GM12878 (cell line): ENCODE measurements around the gene KBTBD7. TPM values are rescaled to one million over a fixed set of nuclear protein-coding genes. Genes with fewer than 3 reads are reported as not detected.

ENCODE experiments used
- ATAC-seq: fragments of 200-7000 bp; cut with Tn5 transposase; 3 replicates; pipeline ENCODE4 v1.9.1; 2020; ENCODE audit warnings: mild to moderate bottlenecking, moderate library complexity
- BruUV-seq: library from RNA; stranded (reverse); fragments of 400-500 nt; replicated peaks from 2 replicates; lab custom pipeline; 2021; lab: Mats Ljungman, UMichigan
- CTCF ChIA-PET: fragments of 300-600 bp; sonication (Branson Sonifier 250); formaldehyde crosslinking; extraction: SDS; loops from one replicate; lab custom pipeline; 2021; ENCODE audit warnings: inconsistent platforms; lab: Yijun Ruan, JAX
- POLR2A ChIA-PET: fragments of 350-600 bp; formaldehyde crosslinking; extraction: SDS; loops from one replicate; lab custom pipeline; 2021; ENCODE audit warnings: inconsistent platforms; lab: Charles Lee
- RAD21 ChIA-PET: fragments of 300-600 bp; sonication (Branson Sonifier 250); formaldehyde crosslinking; loops from one replicate; lab custom pipeline; 2023; ENCODE audit warnings: antibody characterized with exemption; ENCODE audit not compliant: unreplicated experiment; lab: Charles Lee
- SMC1A ChIA-PET: fragments of 300-600 bp; sonication (Branson Sonifier 250); formaldehyde crosslinking; loops from one replicate; lab custom pipeline; 2023; ENCODE audit not compliant: unreplicated experiment, uncharacterized antibody; lab: Charles Lee
- DNase-seq: peaks from one replicate; pipeline ENCODE4 v3.0.0-alpha.2; 2011; ENCODE audit warnings: low read depth, low spot score
- FAIRE-seq: peaks from 3 replicates; lab custom pipeline; 2011; peaks lifted over from hg19 to GRCh38; lab: Jason Lieb, UNC
- H2AFZ ChIP-seq: 2 replicates; pipeline ENCODE4 v1.6.0; 2011; ENCODE audit warnings: low read depth, low read length, control low read depth; ENCODE audit not compliant: control insufficient read depth
- H3K27ac ChIP-seq: 2 replicates; pipeline ENCODE4 v1.5.1; 2011; ENCODE audit warnings: control low read depth; ENCODE audit not compliant: control insufficient read depth, insufficient read depth
- H3K27me3 ChIP-seq, 2 experiments: replicated peaks in 1 of 2; 2 replicates each; pipeline versions ENCODE4 v1.6.0 to v1.6.1; 2011; ENCODE audit warnings: low read length in 1 of 2; ENCODE audit not compliant: control insufficient read depth in 2 of 2, insufficient read depth in 2 of 2
- H3K36me3 ChIP-seq, 2 experiments: 2 replicates each; pipeline ENCODE4 v1.5.1; 2011; ENCODE audit warnings: low read length in 1 of 2; ENCODE audit not compliant: control insufficient read depth in 2 of 2, insufficient read depth in 2 of 2
- H3K4me1 ChIP-seq: 2 replicates; pipeline ENCODE4 v1.6.1; 2011; ENCODE audit warnings: mild to moderate bottlenecking, low read length, moderate library complexity, mixed read lengths; ENCODE audit not compliant: control insufficient read depth, insufficient read depth
- H3K4me2 ChIP-seq: 2 replicates; pipeline ENCODE4 v1.6.0; 2011; ENCODE audit warnings: control low read depth; ENCODE audit not compliant: control insufficient read depth, insufficient read depth
- H3K4me3 ChIP-seq: fragments of 200-600 bp; sonication (generic); 2 replicates; pipeline ENCODE4 v1.5.1; 2016
- H3K79me2 ChIP-seq: 2 replicates; pipeline ENCODE4 v1.6.0; 2011; ENCODE audit warnings: low read length; ENCODE audit not compliant: control insufficient read depth, insufficient read depth
- H3K9ac ChIP-seq: 2 replicates; pipeline ENCODE4 v1.8.0; 2011; ENCODE audit warnings: low read length, control low read depth, mixed read lengths; ENCODE audit not compliant: control insufficient read depth, insufficient read depth
- H3K9me3 ChIP-seq: replicated peaks from 3 replicates; pipeline ENCODE4 v1.5.1; 2011; ENCODE audit warnings: mild to moderate bottlenecking, low read length; ENCODE audit not compliant: control insufficient read depth, insufficient read depth
- H4K20me1 ChIP-seq: 2 replicates; pipeline ENCODE4 v1.6.0; 2011; ENCODE audit not compliant: control insufficient read depth, insufficient read depth
- ATF2 ChIP-seq: IDR thresholded peaks from 2 replicates; pipeline ENCODE4 v1.6.1; 2012; ENCODE audit warnings: low read length, inconsistent platforms
- ATF7 ChIP-seq: fragments of 450-650 bp; IDR thresholded peaks from 2 replicates; pipeline ENCODE4 v1.6.1; 2016; ENCODE audit warnings: low read depth, mild to moderate bottlenecking
- BCL3 ChIP-seq: IDR thresholded peaks from 2 replicates; pipeline ENCODE4 v1.6.1; 2011; ENCODE audit warnings: borderline replicate concordance, low read depth, mild to moderate bottlenecking, moderate library complexity, low read length; ENCODE audit not compliant: insufficient read depth, poor library complexity, severe bottlenecking
- CBX5 ChIP-seq: sonication (generic); IDR thresholded peaks from 2 replicates; pipeline ENCODE4 v1.6.1; 2016; ENCODE audit warnings: low read depth, moderate library complexity, mild to moderate bottlenecking, inconsistent platforms
- EZH2 ChIP-seq: IDR thresholded peaks from 2 replicates; pipeline ENCODE4 v1.6.1; 2012; ENCODE audit warnings: low read depth, mild to moderate bottlenecking, control low read depth, inconsistent platforms, low read length, borderline replicate concordance; ENCODE audit not compliant: control insufficient read depth
- HDAC6 ChIP-seq: fragments of 200-600 bp; sonication (generic); IDR thresholded peaks from one replicate; pipeline ENCODE4 v1.8.0; 2017; ENCODE audit warnings: antibody characterized with exemption; ENCODE audit not compliant: unreplicated experiment
- HSF1 ChIP-seq: fragments of 150-350 bp; IDR thresholded peaks from 2 replicates; pipeline ENCODE4 v1.6.1; 2014; ENCODE audit warnings: mild to moderate bottlenecking, low read depth, low read length
- JUNB ChIP-seq: IDR thresholded peaks from 2 replicates; pipeline ENCODE4 v1.6.1; 2016; ENCODE audit warnings: antibody characterized with exemption, mild to moderate bottlenecking
- KLF5 ChIP-seq: fragments of 450-650 bp; IDR thresholded peaks from 2 replicates; pipeline ENCODE4 v1.6.1; 2014; ENCODE audit warnings: mild to moderate bottlenecking; ENCODE audit not compliant: partially characterized antibody
- POLR2A ChIP-seq: IDR thresholded peaks from 2 replicates; pipeline ENCODE4 v1.6.1; 2011; ENCODE audit warnings: low read depth, mild to moderate bottlenecking, low read length
- SUPT20H ChIP-seq: IDR thresholded peaks from 2 replicates; pipeline ENCODE4 v1.6.1; 2011; ENCODE audit warnings: low read depth, mild to moderate bottlenecking, low read length, moderate library complexity, borderline replicate concordance; ENCODE audit not compliant: control insufficient read depth
- SUZ12 ChIP-seq: fragments of 200-600 bp; sonication (generic); IDR thresholded peaks from one replicate; pipeline ENCODE4 v1.6.1; 2018; ENCODE audit warnings: antibody characterized with exemption, mild to moderate bottlenecking; ENCODE audit not compliant: unreplicated experiment
- TAF1 ChIP-seq: IDR thresholded peaks from 2 replicates; pipeline ENCODE4 v1.6.1; 2011; ENCODE audit warnings: mild to moderate bottlenecking, low read depth, low read length, borderline replicate concordance
- ZBED1 ChIP-seq: IDR thresholded peaks from 2 replicates; pipeline ENCODE4 v1.6.1; 2016; ENCODE audit warnings: borderline replicate concordance
- ZNF24 ChIP-seq: fragments of 450-650 bp; IDR thresholded peaks from 2 replicates; pipeline ENCODE4 v1.6.1; 2017; ENCODE audit warnings: antibody characterized with exemption, mild to moderate bottlenecking
- ZNF384 ChIP-seq: IDR thresholded peaks from 2 replicates; pipeline ENCODE4 v1.6.1; 2012; ENCODE audit warnings: low read depth, mild to moderate bottlenecking, low read length, improper control_type of control experiment, borderline replicate concordance
- WGBS: methylation state at CpG from one replicate; pipeline ENCODE4 v1.1.6; 2016; ENCODE audit warnings: low lambda C conversion rate; ENCODE audit not compliant: insufficient replicate concordance, insufficient coverage; ENCODE audit errors: missing lambda C conversion rate; 5-methylcytosine and 5-hydroxymethylcytosine counted together
- in situ Hi-C: fragments of 300-500 bp; cut with MboI; formaldehyde crosslinking; loops from 9 replicates; pipeline ENCODE4 v1.14.3; 2018; ENCODE audit warnings: mixed read lengths
- intact Hi-C: fragments of 100-400 bp; cut with micrococcal nuclease; formaldehyde crosslinking; loops from one replicate; pipeline ENCODE4 v1.14.2; 2022; ENCODE audit not compliant: unreplicated experiment
- polyA plus RNA-seq, 11 experiments: library from polyadenylated mRNA; depleted of rRNA in 4 of 11; unstranded in 6 of 11; stranded (reverse) in 5 of 11; fragments of >200 nt; fragmentation: Nextera tagmentation in 4 of 11; fragmentation: Illumina TruSeq in 1 of 11; extraction: Ambion mirVana in 4 of 11; extraction: Trizol in 1 of 11; gene quantifications; 1 replicate in 1 of 11; 2 replicates in 10 of 11; pipeline versions ENCODE4 v1.2.1 to v1.2.3, GENCODE V29; 2011 to 2016; ENCODE audit warnings: inconsistent platforms in 2 of 11, missing spikeins in 2 of 11, low read depth in 1 of 11
- total RNA-seq, 4 experiments: library from RNA; depleted of rRNA in 3 of 4; stranded (reverse); fragments of >200 nt in 3 of 4; fragmentation: Illumina TruSeq in 1 of 4; extraction: Trizol in 1 of 4; gene quantifications; 2 replicates each; pipeline versions ENCODE4 v1.2.1 to v1.2.3, GENCODE V29; 2013 to 2021

The KBTBD7 gene
- total and polyA plus RNA-seq, 10 of the 15 experiments (the other 5 are each of a cell fraction or from before 2014, with no cell fraction given), result 1.8 to 6.0 (median 4.3) TPM

GRCh38 chr13:41231025-41231677, 36.8 kb upstream of the KBTBD7 start:
- H3K9me3 ChIP-seq, result no peaks in the 10 kb centered on the region
- ATAC-seq (no peak), FAIRE-seq (no peak), DNase-seq (no peak)
- no peak overlapping the region for H3K27ac ChIP-seq
- H3K27me3 ChIP-seq, result no peaks in the 10 kb centered on the region
- BruUV-seq, result no TSS peak
- CTCF ChIA-PET, result interaction anchor here (0.8 to 1.8 kb wide), 3 partner anchors 9 to 176 kb away, joined by 3 to 10 read pairs (median 7); no protein-coding TSS in a partner anchor
- peaks cover 0 to 7% of the 10 kb centered on the region in 2 experiments; a peak in 1 of 4 replicates for H3K36me3 ChIP-seq
- no peak overlapping the region for H3K4me3 ChIP-seq
- intact Hi-C loops (no loop called here), in situ Hi-C loops (no loop called here)
- RAD21 ChIA-PET, result interaction anchor here (0.6 to 2.1 kb wide), 5 partner anchors 9 to 174 kb away, joined by 4 to 9 read pairs (median 5); no protein-coding TSS in a partner anchor
- H2AFZ ChIP-seq, result no peak overlapping the region
- H3K4me2 ChIP-seq, result no peak overlapping the region
- WGBS, result 98% methylated on average over 2 of the region's 2 CpGs
- SMC1A ChIA-PET, result interaction anchor here (0.8 to 2.9 kb wide), 9 partner anchors 9 to 172 kb away, joined by 3 to 8 read pairs (median 3); no protein-coding TSS in a partner anchor
- peaks cover 14% of the 10 kb centered on the region for H3K4me1 ChIP-seq
- no peaks in the 10 kb centered on the region for H3K79me2 ChIP-seq
- TF ChIP-seq EZH2 (no peak), SUPT20H (no peak), ATF7 (no peak), KLF5 (no peak), HSF1 (no peak), BCL3 (no peak), ATF2 (no peak), TAF1 (no peak), HDAC6 (no peak), ZNF384 (no peak), ZNF24 (no peak), ZBED1 (no peak), SUZ12 (no peak), JUNB (no peak), CBX5 (no peak), POLR2A (no peak)
- TF ChIP-seq, all 136 proteins: peak for 0
- Histone ChIP-seq H4K20me1 (no peaks in the 10 kb centered on the region), H3K9ac (no peak overlapping the region)
- POLR2A ChIA-PET, result interaction anchor here (0.5 to 1.5 kb wide), 5 partner anchors 31 to 177 kb away, joined by 3 to 7 read pairs (median 3); no protein-coding TSS in a partner anchor
